Glutamatergic neuron (in vitro differentiated cells): ENCODE data around the gene MSRB1. TPM values are rescaled to one million over a fixed set of nuclear protein-coding genes. Genes with fewer than 3 reads are reported as not detected.

Source experiments
- DNase-seq: peaks from one replicate; pipeline ENCODE4 v3.0.0; 2022
- H3K27ac Mint-ChIP-seq: one replicate; pipeline ENCODE4 v1.8.0; 2020; ENCODE audit warnings: mild to moderate bottlenecking, mixed read lengths, inconsistent platforms; ENCODE audit not compliant: unreplicated experiment
- H3K27me3 Mint-ChIP-seq: one replicate; pipeline ENCODE4 v1.8.0; 2020; ENCODE audit warnings: mild to moderate bottlenecking, moderate library complexity, mixed read lengths, inconsistent platforms; ENCODE audit not compliant: unreplicated experiment
- H3K36me3 Mint-ChIP-seq: one replicate; pipeline ENCODE4 v1.8.0; 2020; ENCODE audit warnings: mild to moderate bottlenecking, mixed read lengths, inconsistent platforms; ENCODE audit not compliant: unreplicated experiment
- H3K4me1 Mint-ChIP-seq: one replicate; pipeline ENCODE4 v1.8.0; 2020; ENCODE audit warnings: mild to moderate bottlenecking, low read depth, mixed read lengths, inconsistent platforms; ENCODE audit not compliant: unreplicated experiment
- H3K4me3 Mint-ChIP-seq: one replicate; pipeline ENCODE4 v1.8.0; 2020; ENCODE audit warnings: mild to moderate bottlenecking, mixed read lengths, inconsistent platforms; ENCODE audit not compliant: unreplicated experiment
- H3K9me3 Mint-ChIP-seq: one replicate; pipeline ENCODE4 v1.8.0; 2020; ENCODE audit warnings: mild to moderate bottlenecking, moderate library complexity, mixed read lengths, inconsistent platforms; ENCODE audit not compliant: unreplicated experiment
- long read RNA-seq: library from polyadenylated mRNA; unstranded; transcript quantifications from one replicate; pipeline ENCODE4 v2.0.0, GENCODE V29; 2020; ENCODE audit not compliant: unreplicated experiment
- total RNA-seq: library from RNA; stranded (reverse); fragmentation: NEBNext Ultra II Directional; extraction: Animal tissue kit (Norgen Biotek cat#: 25700); gene quantifications from one replicate; pipeline ENCODE4 v1.2.1, GENCODE V29; 2021; ENCODE audit not compliant: unreplicated experiment
- TF ChIP-seq, protein P1 (sequence below): fragments of 200-600 bp; sonication (generic); IDR thresholded peaks from one replicate; pipeline ENCODE4 v1.5.0; 2021; ENCODE audit not compliant: partially characterized antibody, unreplicated experiment

MSRB1 gene
- total RNA-seq = 50.9 TPM
- long read RNA-seq, transcript MSRB1-201 (4 exons, 1,423 nt) = major isoform, 98 of 100 reads
- long read RNA-seq, partial matches to known transcripts = 0 of 100 reads
- long read RNA-seq, other reads (novel, unspliced or antisense) = 1 of 100 reads

GRCh38 chr16:1942810-1943726 is at the start of gene MSRB1:
MSRB1 (minus strand) TSS chr16:1943199; CDS start chr16:1943156, 43 bp downstream.
- H3K4me3 Mint-ChIP-seq = peak within 1 kb of the TSS; percentile 82
- peaks cover 3% of the 10 kb centered on the region for H3K9me3 Mint-ChIP-seq
- H3K27ac Mint-ChIP-seq = peak within 1 kb of the TSS; percentile 17
- peaks cover 4% of the 10 kb centered on the region for H3K27me3 Mint-ChIP-seq
- no peaks in the 10 kb centered on the region for H3K36me3 Mint-ChIP-seq
- peak; percentile 100 for DNase-seq
- TF ChIP-seq, protein P1, sequence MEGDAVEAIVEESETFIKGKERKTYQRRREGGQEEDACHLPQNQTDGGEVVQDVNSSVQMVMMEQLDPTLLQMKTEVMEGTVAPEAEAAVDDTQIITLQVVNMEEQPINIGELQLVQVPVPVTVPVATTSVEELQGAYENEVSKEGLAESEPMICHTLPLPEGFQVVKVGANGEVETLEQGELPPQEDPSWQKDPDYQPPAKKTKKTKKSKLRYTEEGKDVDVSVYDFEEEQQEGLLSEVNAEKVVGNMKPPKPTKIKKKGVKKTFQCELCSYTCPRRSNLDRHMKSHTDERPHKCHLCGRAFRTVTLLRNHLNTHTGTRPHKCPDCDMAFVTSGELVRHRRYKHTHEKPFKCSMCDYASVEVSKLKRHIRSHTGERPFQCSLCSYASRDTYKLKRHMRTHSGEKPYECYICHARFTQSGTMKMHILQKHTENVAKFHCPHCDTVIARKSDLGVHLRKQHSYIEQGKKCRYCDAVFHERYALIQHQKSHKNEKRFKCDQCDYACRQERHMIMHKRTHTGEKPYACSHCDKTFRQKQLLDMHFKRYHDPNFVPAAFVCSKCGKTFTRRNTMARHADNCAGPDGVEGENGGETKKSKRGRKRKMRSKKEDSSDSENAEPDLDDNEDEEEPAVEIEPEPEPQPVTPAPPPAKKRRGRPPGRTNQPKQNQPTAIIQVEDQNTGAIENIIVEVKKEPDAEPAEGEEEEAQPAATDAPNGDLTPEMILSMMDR = no peak
- peaks cover 10% of the 10 kb centered on the region for H3K4me1 Mint-ChIP-seq

DNA sequence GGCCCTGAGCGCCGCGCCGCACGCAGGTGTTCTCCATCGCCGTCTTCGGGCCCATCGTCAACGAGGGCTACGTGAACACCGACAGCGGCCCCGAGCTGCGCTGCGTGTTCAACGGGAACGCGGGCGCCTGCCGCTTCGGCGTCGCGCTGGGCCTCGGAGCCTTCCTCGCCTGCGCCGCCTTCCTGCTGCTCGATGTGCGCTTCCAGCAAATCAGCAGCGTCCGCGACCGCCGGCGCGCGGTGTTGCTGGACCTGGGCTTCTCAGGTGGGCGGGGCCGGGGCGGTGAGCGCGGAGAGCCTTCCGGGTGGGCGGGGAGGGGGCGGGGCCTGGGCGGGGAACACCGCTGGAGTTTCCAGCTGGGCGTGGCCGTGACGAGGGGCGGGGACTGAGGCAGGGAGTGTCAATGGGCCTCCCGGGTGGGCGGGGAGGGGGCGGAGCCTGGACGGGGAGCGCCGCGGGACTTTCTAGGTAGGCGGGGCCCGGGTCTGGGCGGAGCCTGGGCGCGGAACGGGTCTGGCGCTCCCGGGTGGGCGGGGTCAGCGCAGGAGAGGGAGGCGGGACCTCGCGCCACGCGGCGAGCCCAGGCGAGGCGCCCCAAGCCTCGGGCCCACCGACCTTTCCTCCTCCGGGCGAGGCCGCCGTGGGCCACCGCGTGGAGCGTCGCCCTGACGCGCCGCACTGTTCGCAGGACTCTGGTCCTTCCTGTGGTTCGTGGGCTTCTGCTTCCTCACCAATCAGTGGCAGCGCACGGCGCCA is 49.1 kb upstream of the MSRB1 start:
- Mint-ChIP-seq H3K27me3 (peaks cover 14% of the 10 kb centered on the region), H3K4me3 (no peak overlapping the region), H3K9me3 (peaks cover 16% of the 10 kb centered on the region), H3K4me1 (peaks cover 5% of the 10 kb centered on the region), H3K36me3 (no peaks in the 10 kb centered on the region), H3K27ac (no peak overlapping the region)
- peak; percentile 95 for DNase-seq
- TF ChIP-seq, protein P1 = no peak

GRCh38 chr16:1991588-1991947 is 48.6 kb upstream of the MSRB1 start:
- DNase-seq = no peak
- Mint-ChIP-seq H3K36me3 (no peaks in the 10 kb centered on the region), H3K9me3 (peaks cover 16% of the 10 kb centered on the region), H3K27ac (peak overlapping the region; percentile 76), H3K4me3 (peak overlapping the region; percentile 84), H3K27me3 (peaks cover 14% of the 10 kb centered on the region), H3K4me1 (peaks cover 5% of the 10 kb centered on the region)
- TF ChIP-seq, protein P1 = no peak

GRCh38 chr16:1991135-1991551 is 48.1 kb upstream of the MSRB1 start:
- DNase-seq = no peak
- Mint-ChIP-seq H3K27ac (no peak overlapping the region), H3K27me3 (peaks cover 14% of the 10 kb centered on the region), H3K9me3 (peaks cover 16% of the 10 kb centered on the region), H3K4me3 (peak overlapping the region; percentile 76), H3K36me3 (no peaks in the 10 kb centered on the region), H3K4me1 (peaks cover 5% of the 10 kb centered on the region)
- TF ChIP-seq, protein P1 = no peak
